Gastrocnemius medialis (tissue), 4 donors: Measurements from ENCODE around the gene POLA2.

Experiments
- CTCF ChIP-seq, 5 experiments: fragments of 450-650 bp in 3 of 5; fragments of 200-600 bp in 2 of 5; sonication (generic) in 2 of 5; IDR thresholded peaks in 4 of 5; conservative IDR thresholded peaks in 1 of 5; 1 replicate in 4 of 5; 2 replicates in 1 of 5; pipeline ENCODE4 v1.5.1; 2016 to 2019; ENCODE audit warnings: antibody characterized with exemption in 5 of 5, mild to moderate bottlenecking in 3 of 5, moderate library complexity in 3 of 5
- POLR2A ChIP-seq, 2 donors: fragments of 450-650 bp; IDR thresholded peaks; one replicate each; pipeline ENCODE4 v1.6.1; 2017; ENCODE audit warnings: antibody characterized with exemption in 2 of 2, mild to moderate bottlenecking in 2 of 2, moderate library complexity in 2 of 2

- TF ChIP-seq POLR2A (IDR thresholded peaks at IDR 0.05), result no peak
- no peak for TF ChIP-seq CTCF (IDR thresholded peaks at IDR 0.05 in 4 of 5, conservative IDR thresholded peaks at IDR 0.05 in 1 of 5)
These were observed 32.2 kb downstream of the POLA2 start for GRCh38 chr11:65293909-65294381.
